NT2/D1 (cell line): ENCODE measurements around the gene CHST6.

Experiments
- DNase-seq: peaks from one replicate; pipeline ENCODE4 v3.0.0-alpha.2; 2011; ENCODE audit warnings: low read depth, low spot score
- H3K27me3 ChIP-seq: 2 replicates; pipeline ENCODE4 v1.6.0; 2011; ENCODE audit warnings: mild to moderate bottlenecking; ENCODE audit not compliant: insufficient read length, insufficient read depth
- H3K36me3 ChIP-seq: 2 replicates; pipeline ENCODE4 v1.6.1; 2011; ENCODE audit warnings: mild to moderate bottlenecking, low read length, mixed read lengths; ENCODE audit not compliant: insufficient read depth, insufficient read length
- H3K4me1 ChIP-seq: 2 replicates; pipeline ENCODE4 v1.5.1; 2011; ENCODE audit not compliant: insufficient read depth, insufficient read length
- H3K4me3 ChIP-seq: 2 replicates; pipeline ENCODE4 v1.5.1; 2011; ENCODE audit warnings: low read depth; ENCODE audit not compliant: insufficient read length
- H3K9ac ChIP-seq: 2 replicates; pipeline ENCODE4 v1.6.0; 2011; ENCODE audit warnings: low read depth; ENCODE audit not compliant: insufficient read length
- H3K9me3 ChIP-seq: 2 replicates; pipeline ENCODE4 v1.5.1; 2011; ENCODE audit warnings: mild to moderate bottlenecking, low read length; ENCODE audit not compliant: insufficient read depth
- SUZ12 ChIP-seq: IDR thresholded peaks from 2 replicates; pipeline ENCODE4 v1.6.1; 2011; ENCODE audit not compliant: insufficient read length, insufficient read depth; ENCODE audit errors: extremely low read depth
- YY1 ChIP-seq: IDR thresholded peaks from 2 replicates; pipeline ENCODE4 v1.6.1; 2011; ENCODE audit not compliant: insufficient read length, insufficient read depth
- ZNF274 ChIP-seq: IDR thresholded peaks from 2 replicates; pipeline ENCODE4 v1.6.1; 2011; ENCODE audit warnings: mild to moderate bottlenecking, low read depth, low read length

Gene CHST6

DNA sequence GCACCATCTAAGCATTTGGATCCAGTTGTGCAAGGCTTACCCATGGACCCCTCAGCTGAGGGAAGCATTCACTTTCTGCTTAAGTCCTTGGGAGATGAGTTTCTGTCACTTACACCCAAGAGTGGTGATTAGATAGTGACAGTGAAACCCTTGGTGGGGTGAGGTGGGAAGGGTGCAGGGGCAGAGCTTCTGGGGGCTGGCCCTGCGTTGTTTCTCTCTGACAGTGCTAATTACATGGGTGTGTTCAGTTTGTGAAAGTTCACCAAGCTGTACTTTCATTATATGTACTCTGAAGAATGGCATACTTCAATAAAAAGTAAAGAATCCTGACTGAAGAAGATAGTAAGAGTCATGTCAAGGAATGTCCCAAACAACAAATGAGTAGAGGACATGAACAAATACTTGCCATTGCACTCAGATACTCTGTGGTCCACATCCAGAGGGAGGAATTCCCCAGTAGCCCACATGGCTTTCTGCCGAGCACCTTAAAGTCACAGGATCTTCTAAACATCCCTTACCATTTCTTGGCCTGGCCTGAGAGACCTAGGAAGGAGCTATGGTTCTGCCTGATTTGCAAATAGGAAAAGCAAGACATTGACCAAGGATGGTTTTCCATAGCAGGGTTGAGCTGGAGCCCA lies 8.4 kb downstream of the CHST6 start:
- H3K9me3 ChIP-seq, result no peaks in the 10 kb centered on the region
- TF ChIP-seq SUZ12, result no peak
- H3K4me1 ChIP-seq, result no peaks in the 10 kb centered on the region
- no peak overlapping the region for H3K9ac ChIP-seq
- no peak for DNase-seq
- no peaks in the 10 kb centered on the region for H3K27me3 ChIP-seq
- peaks cover 16% of the 10 kb centered on the region for H3K36me3 ChIP-seq
- H3K4me3 ChIP-seq, result no peak overlapping the region

DNA sequence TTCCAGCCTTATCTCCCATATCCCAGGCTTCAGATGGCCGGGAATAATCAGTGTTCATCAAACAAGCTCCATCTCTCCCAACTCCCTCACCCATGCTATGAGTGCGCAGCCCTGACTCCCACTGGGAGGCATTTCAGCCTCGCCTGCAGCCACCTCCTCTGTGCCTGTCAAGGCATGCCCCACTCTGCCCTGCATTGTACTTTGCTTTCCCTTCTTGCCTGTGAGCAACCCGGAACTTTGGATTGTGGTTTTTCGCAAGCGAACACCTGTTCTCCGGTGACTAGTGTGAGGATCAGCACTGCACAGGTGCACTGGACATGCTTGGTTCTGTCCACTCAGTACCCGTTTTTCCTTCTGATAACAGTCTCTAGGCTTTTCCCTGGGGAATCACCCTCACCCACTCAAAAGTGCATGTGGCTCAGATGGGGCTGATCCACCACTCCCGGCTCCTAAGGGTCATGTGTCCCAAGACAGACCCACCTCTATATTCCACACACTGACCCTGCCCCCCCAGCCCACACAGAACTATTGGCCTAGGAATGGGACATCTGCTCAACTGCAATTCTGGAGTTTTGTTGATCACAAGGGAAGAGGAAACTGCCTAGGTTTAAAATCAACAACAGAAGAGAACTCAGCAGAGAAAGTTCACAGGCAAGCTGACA lies 9.1 kb downstream of the CHST6 start:
- no peaks in the 10 kb centered on the region for H3K27me3 ChIP-seq
- TF ChIP-seq YY1, result no peak
- TF ChIP-seq ZNF274, result no peak
- no peak for TF ChIP-seq SUZ12
- no peak overlapping the region for H3K9ac ChIP-seq
- no peaks in the 10 kb centered on the region for H3K9me3 ChIP-seq
- DNase-seq, result no peak
- no peaks in the 10 kb centered on the region for H3K4me1 ChIP-seq
- no peak overlapping the region for H3K4me3 ChIP-seq
- H3K36me3 ChIP-seq, result peaks cover 21% of the 10 kb centered on the region

GRCh38 chr16:75485230-75486013 lies 9.8 kb downstream of the CHST6 start:
- H3K4me3 ChIP-seq, result no peak overlapping the region
- H3K9me3 ChIP-seq, result no peaks in the 10 kb centered on the region
- no peaks in the 10 kb centered on the region for H3K27me3 ChIP-seq
- H3K9ac ChIP-seq, result no peak overlapping the region
- peaks cover 21% of the 10 kb centered on the region for H3K36me3 ChIP-seq
- TF ChIP-seq SUZ12, result no peak
- TF ChIP-seq YY1, result no peak
- TF ChIP-seq ZNF274, result no peak
- no peak for DNase-seq
- H3K4me1 ChIP-seq, result no peaks in the 10 kb centered on the region

GRCh38 chr16:75483222-75483621 lies 12.0 kb downstream of the CHST6 start:
- DNase-seq, result no peak
- Histone ChIP-seq H3K4me3 (no peak overlapping the region), H3K36me3 (peaks cover 42% of the 10 kb centered on the region), H3K27me3 (no peaks in the 10 kb centered on the region), H3K9me3 (no peaks in the 10 kb centered on the region), H3K4me1 (no peaks in the 10 kb centered on the region), H3K9ac (no peak overlapping the region)
- TF ChIP-seq SUZ12 (no peak), ZNF274 (no peak), YY1 (no peak)

DNA sequence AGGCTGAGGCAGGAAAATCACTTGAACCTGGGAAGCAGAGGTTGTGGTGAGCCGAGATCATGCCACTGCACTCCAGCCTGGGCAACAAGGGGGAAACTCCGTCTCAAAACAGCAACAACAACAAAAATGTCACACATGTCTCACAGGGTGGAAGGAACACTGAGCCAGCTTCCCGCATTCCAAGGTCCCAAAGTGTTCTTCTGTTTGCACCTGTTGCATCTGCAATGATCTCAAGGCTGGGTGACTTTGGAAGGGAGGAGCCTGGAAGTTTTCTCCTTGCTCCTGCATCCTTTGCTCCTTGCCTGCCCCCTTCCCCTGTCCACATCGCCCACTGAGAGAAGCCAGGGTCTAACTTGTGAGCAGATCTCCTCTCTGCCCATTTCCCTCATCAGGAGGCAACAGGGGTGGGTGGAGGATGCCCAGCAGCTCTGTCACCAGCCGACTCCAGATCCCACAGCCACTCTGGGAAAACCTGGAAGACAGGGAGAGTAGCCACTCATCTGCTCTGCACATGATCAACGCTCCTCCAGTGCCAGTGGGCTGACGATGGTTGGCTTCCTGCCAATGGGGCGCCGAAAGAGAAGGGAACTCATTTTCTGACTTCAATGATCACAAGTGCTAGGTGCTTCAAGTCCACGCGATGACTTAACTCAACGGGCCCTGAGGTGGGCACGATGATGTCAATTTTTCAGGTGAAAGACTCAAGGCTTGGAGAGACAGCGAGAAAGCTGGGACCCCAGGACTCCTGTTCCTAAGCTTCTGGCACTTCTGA lies 12.6 kb downstream of the CHST6 start:
- TF ChIP-seq SUZ12 (no peak), ZNF274 (no peak)
- H3K9ac ChIP-seq, result no peak overlapping the region
- no peaks in the 10 kb centered on the region for H3K4me1 ChIP-seq
- no peaks in the 10 kb centered on the region for H3K27me3 ChIP-seq
- peaks cover 47% of the 10 kb centered on the region for H3K36me3 ChIP-seq
- no peak overlapping the region for H3K4me3 ChIP-seq
- DNase-seq, result no peak
- H3K9me3 ChIP-seq, result no peaks in the 10 kb centered on the region

- peaks cover 45% of the 10 kb centered on the region for H3K36me3 ChIP-seq
- H3K9ac ChIP-seq, result no peak overlapping the region
- H3K4me1 ChIP-seq, result peaks cover 5% of the 10 kb centered on the region
- no peaks in the 10 kb centered on the region for H3K27me3 ChIP-seq
- H3K9me3 ChIP-seq, result no peaks in the 10 kb centered on the region
- no peak for TF ChIP-seq ZNF274
- no peak for TF ChIP-seq YY1
- no peak for TF ChIP-seq SUZ12
- no peak for DNase-seq
- H3K4me3 ChIP-seq, result no peak overlapping the region
Observed at GRCh38 chr16:75481475-75481874, 13.8 kb downstream of the CHST6 start.

GRCh38 chr16:75479421-75479990 lies 15.7 kb downstream of the CHST6 start:
- no peaks in the 10 kb centered on the region for H3K9me3 ChIP-seq
- no peak overlapping the region for H3K4me3 ChIP-seq
- H3K9ac ChIP-seq, result no peak overlapping the region
- TF ChIP-seq SUZ12 (no peak), YY1 (no peak), ZNF274 (no peak)
- H3K36me3 ChIP-seq, result peaks cover 45% of the 10 kb centered on the region
- H3K4me1 ChIP-seq, result peaks cover 5% of the 10 kb centered on the region
- DNase-seq, result no peak
- H3K27me3 ChIP-seq, result no peaks in the 10 kb centered on the region
